BLaER1 (cell line): Measurements from ENCODE around the gene SLC9A8.

Experiments
- H3K27ac ChIP-seq: shearing (Covaris generic); formaldehyde crosslinking; 2 replicates; pipeline ENCODE4 v1.8.1; 2022
- H3K27me3 ChIP-seq: shearing (Covaris generic); formaldehyde crosslinking; 2 replicates; pipeline ENCODE4 v1.8.1; 2022
- H3K36me3 ChIP-seq: shearing (Covaris generic); formaldehyde crosslinking; 2 replicates; pipeline ENCODE4 v1.8.1; 2022
- H3K4me1 ChIP-seq: shearing (Covaris generic); formaldehyde crosslinking; 2 replicates; pipeline ENCODE4 v1.8.1; 2022
- H3K4me2 ChIP-seq: shearing (Covaris generic); formaldehyde crosslinking; 2 replicates; pipeline ENCODE4 v1.8.1; 2022
- H3K4me3 ChIP-seq: shearing (Covaris generic); formaldehyde crosslinking; 2 replicates; pipeline ENCODE4 v1.8.1; 2022
- H3K9ac ChIP-seq: shearing (Covaris generic); formaldehyde crosslinking; 2 replicates; pipeline ENCODE4 v1.8.1; 2022
- H3K9me3 ChIP-seq: shearing (Covaris generic); formaldehyde crosslinking; 2 replicates; pipeline ENCODE4 v1.8.1; 2022
- H4K20me1 ChIP-seq: shearing (Covaris generic); formaldehyde crosslinking; 2 replicates; pipeline ENCODE4 v1.8.1; 2022
- Cebpa-rat ChIP-seq: shearing (Covaris generic); IDR thresholded peaks from 2 replicates; pipeline ENCODE4 v1.8.1; 2022

Gene SLC9A8

GRCh38 chr20:49811825-49812506 lies 662 bp upstream of the SLC9A8 start:
- no peaks in the 10 kb centered on the region for H4K20me1 ChIP-seq
- H3K27ac ChIP-seq = peak overlapping the region; percentile 77
- no peaks in the 10 kb centered on the region for H3K27me3 ChIP-seq
- H3K36me3 ChIP-seq = peaks cover 24% of the 10 kb centered on the region
- TF ChIP-seq Cebpa-rat = no peak
- no peaks in the 10 kb centered on the region for H3K9me3 ChIP-seq
- H3K4me1 ChIP-seq = peaks cover 24% of the 10 kb centered on the region
- peak overlapping the region; percentile 91 for H3K4me2 ChIP-seq
- H3K4me3 ChIP-seq = peak overlapping the region; percentile 87
- H3K9ac ChIP-seq = peak overlapping the region; percentile 87

GRCh38 chr20:49813305-49813974 lies 812 bp downstream of the SLC9A8 start:
- Histone ChIP-seq H3K9me3 (no peaks in the 10 kb centered on the region), H3K4me3 (peak overlapping the region; percentile 87), H3K4me2 (peak overlapping the region; percentile 91), H3K27ac (peak overlapping the region; percentile 77), H3K9ac (peak overlapping the region; percentile 87), H4K20me1 (no peaks in the 10 kb centered on the region), H3K4me1 (peaks cover 23% of the 10 kb centered on the region), H3K36me3 (peaks cover 35% of the 10 kb centered on the region), H3K27me3 (no peaks in the 10 kb centered on the region)
- TF ChIP-seq Cebpa-rat = no peak

- H3K27ac ChIP-seq = no peak overlapping the region
- peak overlapping the region; percentile 87; the same call in 1 of the 2 replicates for H3K9ac ChIP-seq
- no peaks in the 10 kb centered on the region for H3K27me3 ChIP-seq
- H3K4me1 ChIP-seq = peaks cover 17% of the 10 kb centered on the region
- TF ChIP-seq Cebpa-rat = no peak
- H3K4me2 ChIP-seq = peak overlapping the region; percentile 91
- no peaks in the 10 kb centered on the region for H3K9me3 ChIP-seq
- H3K36me3 ChIP-seq = peaks cover 43% of the 10 kb centered on the region
- no peaks in the 10 kb centered on the region for H4K20me1 ChIP-seq
- no peak overlapping the region for H3K4me3 ChIP-seq
These were observed 1.5 kb downstream of the SLC9A8 start for GRCh38 chr20:49814057-49814694.

- no peak overlapping the region for H3K9ac ChIP-seq
- H4K20me1 ChIP-seq = no peaks in the 10 kb centered on the region
- TF ChIP-seq Cebpa-rat = no peak
- no peaks in the 10 kb centered on the region for H3K27me3 ChIP-seq
- H3K36me3 ChIP-seq = peaks cover 81% of the 10 kb centered on the region
- H3K4me3 ChIP-seq = no peak overlapping the region
- H3K4me1 ChIP-seq = peaks cover 10% of the 10 kb centered on the region
- no peak overlapping the region for H3K4me2 ChIP-seq
- no peak overlapping the region for H3K27ac ChIP-seq
- H3K9me3 ChIP-seq = peaks cover 7% of the 10 kb centered on the region; the same call in 1 of the 2 replicates
These were observed 6.2 kb downstream of the SLC9A8 start for GRCh38 chr20:49818816-49819215.

GRCh38 chr20:49819702-49820101 lies 7.1 kb downstream of the SLC9A8 start:
- Histone ChIP-seq H3K27me3 (no peaks in the 10 kb centered on the region), H3K4me2 (no peak overlapping the region), H3K4me3 (no peak overlapping the region), H3K9me3 (peaks cover 7% of the 10 kb centered on the region; the same call in 1 of the 2 replicates), H3K9ac (no peak overlapping the region), H3K36me3 (peaks cover 87% of the 10 kb centered on the region), H3K27ac (no peak overlapping the region), H4K20me1 (no peaks in the 10 kb centered on the region), H3K4me1 (peaks cover 7% of the 10 kb centered on the region)
- no peak for TF ChIP-seq Cebpa-rat

GRCh38 chr20:49821381-49821780 lies 8.8 kb downstream of the SLC9A8 start:
- Histone ChIP-seq H3K27me3 (no peaks in the 10 kb centered on the region), H3K4me1 (peaks cover 7% of the 10 kb centered on the region), H3K36me3 (peaks cover 87% of the 10 kb centered on the region), H3K27ac (no peak overlapping the region), H3K4me2 (no peak overlapping the region), H3K9ac (no peak overlapping the region), H3K4me3 (no peak overlapping the region), H4K20me1 (no peaks in the 10 kb centered on the region), H3K9me3 (peaks cover 7% of the 10 kb centered on the region; the same call in 1 of the 2 replicates)
- no peak for TF ChIP-seq Cebpa-rat

- Histone ChIP-seq H3K27ac (no peak overlapping the region), H3K4me1 (peaks cover 7% of the 10 kb centered on the region), H3K4me3 (no peak overlapping the region), H3K9me3 (peaks cover 7% of the 10 kb centered on the region; the same call in 1 of the 2 replicates), H4K20me1 (no peaks in the 10 kb centered on the region), H3K9ac (no peak overlapping the region), H3K27me3 (no peaks in the 10 kb centered on the region), H3K36me3 (peaks cover 85% of the 10 kb centered on the region), H3K4me2 (no peak overlapping the region)
- no peak for TF ChIP-seq Cebpa-rat
These were observed 9.3 kb downstream of the SLC9A8 start for GRCh38 chr20:49821870-49822331.

GRCh38 chr20:49823152-49823847 lies 10.7 kb downstream of the SLC9A8 start:
- H3K27ac ChIP-seq = no peak overlapping the region
- no peak for TF ChIP-seq Cebpa-rat
- H3K27me3 ChIP-seq = no peaks in the 10 kb centered on the region
- peaks cover 7% of the 10 kb centered on the region for H3K4me1 ChIP-seq
- H3K9ac ChIP-seq = no peak overlapping the region
- H3K9me3 ChIP-seq = peaks cover 7% of the 10 kb centered on the region; the same call in 1 of the 2 replicates
- H4K20me1 ChIP-seq = no peaks in the 10 kb centered on the region
- peaks cover 82% of the 10 kb centered on the region for H3K36me3 ChIP-seq
- H3K4me2 ChIP-seq = no peak overlapping the region
- H3K4me3 ChIP-seq = no peak overlapping the region

- no peak for TF ChIP-seq Cebpa-rat
- H3K36me3 ChIP-seq = peaks cover 73% of the 10 kb centered on the region
- H3K9ac ChIP-seq = no peak overlapping the region
- H3K9me3 ChIP-seq = peaks cover 7% of the 10 kb centered on the region; the same call in 1 of the 2 replicates
- H3K27ac ChIP-seq = no peak overlapping the region
- H3K27me3 ChIP-seq = no peaks in the 10 kb centered on the region
- H3K4me2 ChIP-seq = no peak overlapping the region
- H3K4me1 ChIP-seq = peaks cover 14% of the 10 kb centered on the region
- H3K4me3 ChIP-seq = no peak overlapping the region
- H4K20me1 ChIP-seq = no peaks in the 10 kb centered on the region
These were observed 11.6 kb downstream of the SLC9A8 start for GRCh38 chr20:49824206-49824605.
